MM.1S (cell line): ENCODE data around the gene SSTR1.
"Not testable (repeated sequence)": the region's sequence is repeated elsewhere in the genome, so short reads cannot be mapped to it uniquely, and the experiment has no call there.

Experiments
- DNase-seq: peaks from one replicate; pipeline ENCODE4 v3.0.0-alpha.2; 2015
- H2AFZ ChIP-seq: fragments of 300-600 bp; sonication (generic); 2 replicates; pipeline ENCODE4 v1.6.0; 2016; ENCODE audit warnings: antibody characterized with exemption, low read length
- H3F3A ChIP-seq: fragments of 300-600 bp; sonication (generic); 2 replicates; pipeline ENCODE4 v1.6.1; 2016; ENCODE audit warnings: mild to moderate bottlenecking, antibody characterized with exemption, low read length, moderate library complexity, mixed read lengths; ENCODE audit not compliant: insufficient read depth
- H3K27ac ChIP-seq: fragments of 300-600 bp; sonication (generic); 2 replicates; pipeline ENCODE4 v1.5.1; 2016; ENCODE audit warnings: mild to moderate bottlenecking, low read length
- H3K27me3 ChIP-seq: fragments of 300-600 bp; sonication (generic); replicated peaks from 2 replicates; pipeline ENCODE4 v1.6.0; 2016; ENCODE audit warnings: low read length; ENCODE audit not compliant: insufficient read depth
- H3K36me3 ChIP-seq: fragments of 300-600 bp; sonication (generic); replicated peaks from 2 replicates; pipeline ENCODE4 v1.6.1; 2016; ENCODE audit warnings: mild to moderate bottlenecking, low read length, mixed read lengths; ENCODE audit not compliant: insufficient read depth
- H3K4me1 ChIP-seq: fragments of 300-600 bp; sonication (generic); 2 replicates; pipeline ENCODE4 v1.6.1; 2016; ENCODE audit warnings: low read length, mixed read lengths
- H3K4me2 ChIP-seq: fragments of 300-600 bp; sonication (generic); 2 replicates; pipeline ENCODE4 v1.6.0; 2016; ENCODE audit warnings: low read depth, low read length
- H3K4me3 ChIP-seq: fragments of 300-600 bp; sonication (generic); 2 replicates; pipeline ENCODE4 v1.5.1; 2016; ENCODE audit warnings: low read length, mixed read lengths
- H3K79me2 ChIP-seq: fragments of 300-600 bp; sonication (generic); 2 replicates; pipeline ENCODE4 v1.6.1; 2016; ENCODE audit warnings: mixed run types, low read length, mixed read lengths
- H3K9ac ChIP-seq: fragments of 300-600 bp; sonication (generic); 2 replicates; pipeline ENCODE4 v1.6.1; 2016; ENCODE audit warnings: low read length, mixed read lengths
- H3K9me2 ChIP-seq: fragments of 300-600 bp; sonication (generic); replicated peaks from 2 replicates; pipeline ENCODE4 v1.6.1; 2016; ENCODE audit warnings: mild to moderate bottlenecking, low read length, mixed read lengths; ENCODE audit not compliant: insufficient read depth
- H3K9me3 ChIP-seq: fragments of 300-600 bp; sonication (generic); replicated peaks from 2 replicates; pipeline ENCODE4 v1.6.1; 2016; ENCODE audit warnings: mild to moderate bottlenecking, low read length, mixed read lengths; ENCODE audit not compliant: insufficient read depth
- H4K20me1 ChIP-seq: fragments of 300-600 bp; sonication (generic); 2 replicates; pipeline ENCODE4 v1.6.1; 2016; ENCODE audit warnings: mild to moderate bottlenecking, low read length, moderate library complexity, mixed read lengths; ENCODE audit not compliant: insufficient read depth
- CTCF ChIP-seq: fragments of 300-600 bp; sonication (generic); IDR thresholded peaks from 2 replicates; pipeline ENCODE4 v1.5.1; 2016; ENCODE audit warnings: antibody characterized with exemption, low read length, mixed read lengths
- EZH2 ChIP-seq: fragments of 300-600 bp; sonication (generic); optimal IDR thresholded peaks from 2 replicates; pipeline ENCODE3; 2017; ENCODE audit warnings: low read depth, mild to moderate bottlenecking, antibody characterized with exemption, low read length, mixed read lengths
- EZH2phosphoT487 ChIP-seq: fragments of 300-600 bp; sonication (generic); IDR thresholded peaks from 2 replicates; pipeline ENCODE4 v1.6.1; 2018; ENCODE audit warnings: antibody characterized with exemption, low read length

The SSTR1 gene

GRCh38 chr14:38186216-38186615, 21.5 kb upstream of the SSTR1 start:
- Histone ChIP-seq H3K4me1 (no peaks in the 10 kb centered on the region), H3K4me2 (no peak overlapping the region), H3F3A (no peaks in the 10 kb centered on the region), H3K9me3 (no peaks in the 10 kb centered on the region), H4K20me1 (no peaks in the 10 kb centered on the region), H2AFZ (no peak overlapping the region), H3K9ac (no peak overlapping the region), H3K27ac (no peak overlapping the region), H3K27me3 (no peaks in the 10 kb centered on the region), H3K9me2 (no peaks in the 10 kb centered on the region), H3K79me2 (no peaks in the 10 kb centered on the region), H3K36me3 (no peaks in the 10 kb centered on the region), H3K4me3 (no peak overlapping the region)
- no peak for TF ChIP-seq EZH2phosphoT487
- TF ChIP-seq EZH2 = no peak
- TF ChIP-seq CTCF = no peak
- DNase-seq = peak; percentile 26

GRCh38 chr14:38187528-38187927, 20.2 kb upstream of the SSTR1 start:
- Histone ChIP-seq H3K36me3 (no peaks in the 10 kb centered on the region), H3K9me3 (no peaks in the 10 kb centered on the region), H3K9ac (no peak overlapping the region), H2AFZ (no peak overlapping the region), H3K4me2 (no peak overlapping the region), H3K4me1 (no peaks in the 10 kb centered on the region), H3K4me3 (no peak overlapping the region), H3F3A (no peaks in the 10 kb centered on the region), H3K27ac (no peak overlapping the region), H3K27me3 (no peaks in the 10 kb centered on the region), H4K20me1 (no peaks in the 10 kb centered on the region), H3K9me2 (no peaks in the 10 kb centered on the region), H3K79me2 (no peaks in the 10 kb centered on the region)
- TF ChIP-seq CTCF = no peak
- TF ChIP-seq EZH2 = no peak
- TF ChIP-seq EZH2phosphoT487 = no peak
- no peak for DNase-seq

- no peaks in the 10 kb centered on the region for H3K27me3 ChIP-seq
- H2AFZ ChIP-seq = no peak overlapping the region
- H3K4me3 ChIP-seq = no peak overlapping the region
- H3K79me2 ChIP-seq = no peaks in the 10 kb centered on the region
- TF ChIP-seq EZH2 = no peak
- no peak for TF ChIP-seq CTCF
- no peak for TF ChIP-seq EZH2phosphoT487
- no peaks in the 10 kb centered on the region for H3F3A ChIP-seq
- H4K20me1 ChIP-seq = no peaks in the 10 kb centered on the region
- H3K4me2 ChIP-seq = no peak overlapping the region
- no peaks in the 10 kb centered on the region for H3K9me3 ChIP-seq
- no peak for DNase-seq
- no peak overlapping the region for H3K27ac ChIP-seq
- no peaks in the 10 kb centered on the region for H3K4me1 ChIP-seq
- H3K9me2 ChIP-seq = no peaks in the 10 kb centered on the region
- H3K9ac ChIP-seq = no peak overlapping the region
- no peaks in the 10 kb centered on the region for H3K36me3 ChIP-seq
Measured at GRCh38 chr14:38189930-38190726, 17.6 kb upstream of the SSTR1 start.

GRCh38 chr14:38190846-38191245, 16.9 kb upstream of the SSTR1 start:
- H3K79me2 ChIP-seq, H3K27ac ChIP-seq, H3K9me2 ChIP-seq, DNase-seq, H2AFZ ChIP-seq, H3K4me1 ChIP-seq, H3K4me2 ChIP-seq, H3F3A ChIP-seq, H3K4me3 ChIP-seq, H3K27me3 ChIP-seq, H4K20me1 ChIP-seq, H3K9me3 ChIP-seq, H3K9ac ChIP-seq, H3K36me3 ChIP-seq: not testable (repeated sequence)

- DNase-seq = not testable (repeated sequence)
Measured at GRCh38 chr14:38191491-38191890, 16.2 kb upstream of the SSTR1 start.

More at GRCh38 chr14:38191491-38191890, 16.2 kb upstream of the SSTR1 start:
- H3K9ac ChIP-seq, H2AFZ ChIP-seq, H3K27me3 ChIP-seq, H4K20me1 ChIP-seq, H3F3A ChIP-seq, H3K79me2 ChIP-seq, H3K4me3 ChIP-seq, H3K4me1 ChIP-seq, H3K36me3 ChIP-seq, H3K4me2 ChIP-seq, H3K9me2 ChIP-seq, H3K27ac ChIP-seq, H3K9me3 ChIP-seq: not testable (repeated sequence)
